HUES48 (cell line): ENCODE results near the gene UBXN6.
A peak's percentile ranks its signal among the peaks of the same experiment; 100 is the strongest.

Experiments used
- H3K27ac ChIP-seq: one replicate; pipeline ENCODE4 v1.7.0; 2013; ENCODE audit warnings: low read depth, low read length, inconsistent platforms
- H3K27me3 ChIP-seq: 2 replicates; pipeline ENCODE4 v1.6.1; 2013; ENCODE audit warnings: mild to moderate bottlenecking, low read length; ENCODE audit not compliant: control insufficient read depth, insufficient read depth
- H3K36me3 ChIP-seq: 2 replicates; pipeline ENCODE4 v1.6.1; 2013; ENCODE audit warnings: low read length; ENCODE audit not compliant: control insufficient read depth, insufficient read depth
- H3K4me1 ChIP-seq: 2 replicates; pipeline ENCODE4 v1.6.1; 2013; ENCODE audit warnings: mild to moderate bottlenecking, low read length; ENCODE audit not compliant: control insufficient read depth, insufficient read depth
- H3K4me3 ChIP-seq: 2 replicates; pipeline ENCODE4 v1.5.1; 2013; ENCODE audit warnings: mild to moderate bottlenecking, low read depth, low read length
- H3K9ac ChIP-seq: 2 replicates; pipeline ENCODE4 v1.6.1; 2013; ENCODE audit warnings: mild to moderate bottlenecking, low read depth, low read length, moderate library complexity
- H3K9me3 ChIP-seq: 2 replicates; pipeline ENCODE4 v1.6.1; 2013; ENCODE audit warnings: low read length; ENCODE audit not compliant: control insufficient read depth, insufficient read depth

The UBXN6 gene

DNA sequence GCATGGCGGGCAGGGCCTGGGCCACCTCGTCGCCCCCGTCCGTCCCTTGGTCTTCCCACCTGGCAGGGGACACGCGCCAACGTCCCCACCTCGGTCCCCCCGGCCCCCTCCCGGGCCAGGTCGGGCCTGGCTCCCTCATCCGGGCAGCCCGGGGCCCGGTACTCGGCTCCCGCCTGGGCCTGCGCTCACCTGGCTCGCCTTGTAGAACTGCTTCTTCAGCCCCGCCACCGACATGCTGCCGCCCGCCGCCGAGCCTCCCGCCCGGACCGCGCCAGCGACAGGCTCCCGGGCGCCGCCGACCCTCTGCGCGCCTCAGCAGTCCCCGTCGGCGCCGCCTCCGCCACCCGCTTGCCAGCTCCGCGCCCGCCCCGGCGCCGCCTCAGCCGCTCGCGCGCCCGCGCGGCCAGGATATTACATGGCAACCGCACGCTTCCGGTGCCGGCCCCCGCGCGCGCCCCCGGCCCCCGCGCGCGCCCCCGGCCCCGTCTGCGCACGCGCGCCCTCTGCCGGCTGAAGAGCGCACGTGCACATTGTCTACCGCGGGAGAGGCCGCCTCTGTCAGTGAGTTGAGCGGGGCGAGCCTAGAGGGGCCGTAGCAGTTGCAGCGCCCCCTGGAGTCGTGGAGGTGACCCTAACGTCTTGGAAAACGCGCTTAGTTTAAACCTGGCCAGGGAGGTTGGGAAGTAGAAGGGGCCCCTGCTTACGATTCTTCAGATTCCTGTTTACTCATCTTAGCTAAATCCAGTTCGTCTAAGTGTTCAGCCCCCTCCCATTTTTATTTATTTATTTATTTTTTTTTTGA, 57.3 kb downstream of the UBXN6 start, which contains the start of gene SH3GL1:
TSS of gene SH3GL1 (minus strand) at position 413 of the 802 bp plus-strand sequence. CDS start at position 234, 179 bp downstream.
- no peaks in the 10 kb centered on the region for H3K27me3 ChIP-seq
- H3K4me3 ChIP-seq = peak within 1 kb of the TSS; percentile 77
- peak within 1 kb of the TSS; percentile 67 for H3K9ac ChIP-seq
- no peaks in the 10 kb centered on the region for H3K9me3 ChIP-seq
- peak within 1 kb of the TSS; percentile 75 for H3K27ac ChIP-seq
- peaks cover 12% of the 10 kb centered on the region for H3K4me1 ChIP-seq
- peaks cover 20% of the 10 kb centered on the region; the same call in 1 of the 2 replicates for H3K36me3 ChIP-seq

DNA sequence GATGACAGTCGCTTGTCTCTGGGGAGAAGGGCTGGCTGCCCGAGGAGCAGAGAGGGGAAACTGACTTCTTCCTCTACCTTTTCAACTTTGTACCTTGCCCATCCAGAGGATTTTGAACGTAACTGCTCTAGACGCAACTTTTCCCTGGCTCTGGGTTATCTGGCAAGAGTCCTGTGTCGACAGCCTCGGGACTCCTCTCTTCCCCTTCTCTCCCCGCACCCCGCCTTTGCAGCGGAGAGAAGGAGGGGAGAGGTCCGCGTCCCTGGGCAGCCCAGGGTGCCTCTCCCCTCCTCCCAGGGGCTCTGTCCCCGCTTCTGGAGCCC, 57.8 kb downstream of the UBXN6 start:
- Histone ChIP-seq H3K27me3 (no peaks in the 10 kb centered on the region), H3K27ac (peak overlapping the region; percentile 75), H3K9me3 (no peaks in the 10 kb centered on the region), H3K4me3 (peak overlapping the region; percentile 77), H3K4me1 (peaks cover 14% of the 10 kb centered on the region), H3K9ac (peak overlapping the region; percentile 67), H3K36me3 (peaks cover 20% of the 10 kb centered on the region; the same call in 1 of the 2 replicates)

DNA sequence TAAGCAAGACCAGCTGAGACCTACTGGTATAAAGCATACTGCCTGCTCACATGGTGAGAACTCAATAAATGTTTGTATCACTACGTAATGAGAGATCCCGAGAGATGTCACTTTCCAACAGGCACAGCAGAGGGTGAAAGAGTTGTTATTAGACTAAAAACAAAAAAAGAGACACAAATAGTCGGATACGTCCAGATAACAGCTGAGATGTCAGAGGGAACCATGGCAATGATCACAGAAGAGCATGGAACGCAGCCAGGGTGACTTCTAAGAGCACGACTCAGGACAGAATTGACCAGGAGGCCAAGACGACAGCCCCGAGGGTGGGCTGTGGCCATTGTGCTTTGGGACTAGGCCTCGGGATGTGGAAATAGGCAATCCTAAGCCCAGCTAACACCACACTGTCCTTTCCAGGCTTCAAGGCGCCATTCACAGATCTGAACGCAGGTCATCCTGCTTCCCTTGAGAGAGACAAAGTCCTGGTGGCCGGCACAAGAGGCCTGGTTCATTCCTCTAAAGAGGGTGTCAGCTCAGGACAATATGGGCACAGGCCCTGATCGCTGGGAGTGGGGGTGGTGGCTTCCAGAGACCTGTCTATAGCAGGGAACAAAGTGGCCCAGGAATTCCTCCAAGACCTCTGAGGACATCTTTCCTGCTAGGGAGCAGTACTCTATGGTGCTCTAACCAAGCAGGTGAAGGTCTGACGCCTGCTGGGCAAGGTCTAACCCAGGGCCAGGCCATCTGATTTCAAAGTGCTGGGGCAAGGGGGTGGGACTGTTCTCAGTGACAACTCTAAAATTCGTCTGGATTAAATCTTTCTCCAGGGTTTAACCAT, 60.4 kb downstream of the UBXN6 start:
- Histone ChIP-seq H3K4me3 (no peak overlapping the region), H3K27me3 (no peaks in the 10 kb centered on the region; the same call in 1 of the 2 replicates), H3K4me1 (peaks cover 18% of the 10 kb centered on the region)

More for the DNA sequence above, 60.4 kb downstream of the UBXN6 start:
- Histone ChIP-seq H3K36me3 (peaks cover 12% of the 10 kb centered on the region; the same call in 1 of the 2 replicates), H3K27ac (no peak overlapping the region), H3K9ac (no peak overlapping the region), H3K9me3 (no peaks in the 10 kb centered on the region)
